Fibroblast of lung (primary cell): ENCODE results near the gene RPH3AL. TPM values are rescaled to one million over a fixed set of nuclear protein-coding genes. Genes with fewer than 3 reads are reported as not detected.

Experiments used
- DNase-seq, 2 donors: peaks; one replicate each; pipeline versions ENCODE4 v3.0.0 to v3.0.0-alpha.2; 2010; ENCODE audit warnings: low read depth in 2 of 2
- H2AFZ ChIP-seq: 2 replicates; pipeline ENCODE4 v1.5.1; 2012; ENCODE audit warnings: low read length, control low read depth, inconsistent platforms
- H3K27ac ChIP-seq: 2 replicates; pipeline ENCODE4 v1.5.1; 2011; ENCODE audit warnings: low read length, control low read depth; ENCODE audit not compliant: insufficient read depth
- H3K27me3 ChIP-seq: 2 replicates; pipeline ENCODE4 v1.5.1; 2011; ENCODE audit warnings: mild to moderate bottlenecking, low read length; ENCODE audit not compliant: control insufficient read depth, insufficient read depth
- H3K36me3 ChIP-seq: 2 replicates; pipeline ENCODE4 v1.5.1; 2011; ENCODE audit warnings: low read length; ENCODE audit not compliant: control insufficient read depth, insufficient read depth
- H3K4me1 ChIP-seq: 2 replicates; pipeline ENCODE4 v1.5.1; 2011; ENCODE audit warnings: low read length; ENCODE audit not compliant: control insufficient read depth, insufficient read depth; ENCODE audit errors: extremely low read depth
- H3K4me2 ChIP-seq: 2 replicates; pipeline ENCODE4 v1.5.1; 2011; ENCODE audit warnings: low read length, control low read depth; ENCODE audit not compliant: insufficient read depth; ENCODE audit errors: extremely low read depth
- H3K4me3 ChIP-seq, 4 experiments: fragments of 200-600 bp in 1 of 4; sonication (generic) in 1 of 4; replicated peaks in 1 of 4; 2 replicates each; pipeline ENCODE4 v1.5.1; 2011 to 2016; ENCODE audit warnings: low read length in 4 of 4, low read depth in 3 of 4, mild to moderate bottlenecking in 3 of 4, control low read depth in 2 of 4, inconsistent platforms in 1 of 4, mixed read lengths in 1 of 4; ENCODE audit not compliant: insufficient read depth in 1 of 4; ENCODE audit errors: control extremely low read depth in 1 of 4
- H3K79me2 ChIP-seq: 2 replicates; pipeline ENCODE4 v1.5.1; 2012; ENCODE audit warnings: mild to moderate bottlenecking, low read length, inconsistent platforms; ENCODE audit not compliant: control insufficient read depth, insufficient read depth
- H3K9ac ChIP-seq: 2 replicates; pipeline ENCODE4 v1.5.1; 2011; ENCODE audit warnings: mild to moderate bottlenecking, low read length, control low read depth; ENCODE audit not compliant: insufficient read depth
- H3K9me3 ChIP-seq: 2 replicates; pipeline ENCODE4 v1.5.1; 2012; ENCODE audit warnings: low read depth, low read length; ENCODE audit not compliant: control insufficient read depth, insufficient read depth
- H4K20me1 ChIP-seq: 2 replicates; pipeline ENCODE4 v1.5.1; 2011; ENCODE audit warnings: low read length; ENCODE audit not compliant: control insufficient read depth, insufficient read depth; ENCODE audit errors: extremely low read depth
- EZH2 ChIP-seq: IDR thresholded peaks from 2 replicates; pipeline ENCODE4 v1.5.1; 2012; ENCODE audit warnings: low read length, control low read depth, mild to moderate bottlenecking; ENCODE audit errors: missing control alignments
- polyA plus RNA-seq, 2 donors: library from polyadenylated mRNA; depleted of rRNA in 1 of 2; stranded (reverse) in 1 of 2; unstranded in 1 of 2; fragments of >200 nt; gene quantifications; 2 replicates each; pipeline ENCODE4 v1.2.1, GENCODE V29; 2011 to 2012; ENCODE audit warnings: missing spikeins in 1 of 2
- total RNA-seq: library from RNA; depleted of rRNA; stranded (reverse); fragments of >200 nt; gene quantifications from 2 replicates; pipeline ENCODE4 v1.2.1, GENCODE V29; 2014
- TF ChIP-seq, protein P1 (sequence below), 2 donors: IDR thresholded peaks in 1 of 2; conservative IDR thresholded peaks in 1 of 2; 1 replicate in 1 of 2; 2 replicates in 1 of 2; pipeline ENCODE4 v1.5.1; 2011 to 2012; ENCODE audit warnings: low read length in 2 of 2, control low read depth in 1 of 2, inconsistent platforms in 1 of 2, low read depth in 1 of 2, mild to moderate bottlenecking in 1 of 2

RPH3AL gene
- total and polyA plus RNA-seq, 2 donors (not counting 1 experiment from before 2014, with no cell fraction given) = 0.49 to 3.0 TPM

DNA sequence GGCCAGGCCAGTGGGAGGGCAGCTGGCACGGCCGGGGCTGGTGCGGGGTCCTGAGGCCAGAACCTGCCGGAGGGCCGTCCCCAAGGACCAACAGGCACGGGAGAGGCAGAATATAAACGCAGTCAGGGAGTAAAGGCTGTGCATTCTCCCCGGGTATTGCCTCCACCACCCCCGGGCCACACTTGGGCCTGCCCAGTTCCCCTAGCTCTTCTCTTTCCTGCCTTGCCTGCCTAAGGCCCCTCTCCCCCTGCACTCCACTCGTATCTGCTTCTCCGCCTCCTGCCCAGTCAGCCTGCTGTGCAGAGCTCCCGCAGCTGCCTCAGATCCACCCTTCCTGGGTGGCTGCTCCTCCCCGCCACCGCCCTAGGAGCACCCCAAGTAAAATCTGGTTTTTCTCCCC is 5.0 kb upstream of the RPH3AL start:
- DNase-seq = no peak
- Histone ChIP-seq H2AFZ (no peak overlapping the region), H3K36me3 (no peaks in the 10 kb centered on the region), H3K27ac (no peak overlapping the region), H3K27me3 (no peaks in the 10 kb centered on the region), H3K4me2 (no peak overlapping the region), H4K20me1 (no peaks in the 10 kb centered on the region), H3K9ac (no peak overlapping the region), H3K4me1 (no peaks in the 10 kb centered on the region), H3K9me3 (no peaks in the 10 kb centered on the region), H3K79me2 (no peaks in the 10 kb centered on the region), H3K4me3 (no peak overlapping the region)
- TF ChIP-seq EZH2 = no peak

DNA sequence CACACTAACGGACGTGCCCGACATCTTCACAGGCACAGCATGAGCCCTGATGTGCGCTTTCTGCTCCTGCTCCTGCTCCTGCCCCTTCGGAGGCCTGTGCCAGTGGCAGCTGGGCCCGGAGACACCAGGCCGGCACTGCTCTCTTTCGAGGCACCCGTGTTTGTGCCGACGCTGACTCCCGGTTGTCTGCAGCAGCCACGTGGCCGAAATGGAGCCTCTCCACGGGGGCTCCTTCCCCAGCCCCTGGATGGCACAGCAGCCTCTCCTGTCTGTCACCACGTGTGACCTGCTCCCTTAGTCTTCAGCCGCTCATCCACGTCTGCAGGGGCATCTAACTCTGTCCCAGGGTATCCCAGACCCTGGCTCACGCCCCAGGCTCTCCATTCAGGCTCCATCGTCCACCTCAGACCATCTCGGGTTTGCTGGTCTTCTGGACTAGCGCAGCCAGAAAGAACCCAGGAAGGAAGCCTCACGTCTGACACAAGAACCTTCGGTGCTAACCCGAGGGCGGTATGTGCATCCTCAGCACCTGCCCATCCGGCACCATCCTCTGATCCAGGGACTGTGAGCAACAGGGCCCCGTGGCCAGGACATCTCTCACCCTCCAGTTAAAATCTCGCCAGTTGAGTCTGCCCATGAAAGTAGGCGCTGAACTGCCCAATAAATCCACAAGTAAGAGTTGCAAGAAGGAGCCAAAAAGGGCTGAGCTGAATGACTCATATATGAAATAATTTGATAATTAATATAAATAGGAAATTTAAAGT is 4.2 kb upstream of the RPH3AL start:
- no peak overlapping the region for H3K27ac ChIP-seq
- H3K4me2 ChIP-seq = no peak overlapping the region
- no peak overlapping the region for H2AFZ ChIP-seq
- no peak overlapping the region for H3K4me3 ChIP-seq
- no peak overlapping the region for H3K9ac ChIP-seq
- DNase-seq = no peak
- no peaks in the 10 kb centered on the region for H3K79me2 ChIP-seq
- no peaks in the 10 kb centered on the region for H3K9me3 ChIP-seq
- H3K27me3 ChIP-seq = no peaks in the 10 kb centered on the region
- no peaks in the 10 kb centered on the region for H3K4me1 ChIP-seq
- no peaks in the 10 kb centered on the region for H4K20me1 ChIP-seq
- no peaks in the 10 kb centered on the region for H3K36me3 ChIP-seq
- no peak for TF ChIP-seq EZH2
- TF ChIP-seq, protein P1, sequence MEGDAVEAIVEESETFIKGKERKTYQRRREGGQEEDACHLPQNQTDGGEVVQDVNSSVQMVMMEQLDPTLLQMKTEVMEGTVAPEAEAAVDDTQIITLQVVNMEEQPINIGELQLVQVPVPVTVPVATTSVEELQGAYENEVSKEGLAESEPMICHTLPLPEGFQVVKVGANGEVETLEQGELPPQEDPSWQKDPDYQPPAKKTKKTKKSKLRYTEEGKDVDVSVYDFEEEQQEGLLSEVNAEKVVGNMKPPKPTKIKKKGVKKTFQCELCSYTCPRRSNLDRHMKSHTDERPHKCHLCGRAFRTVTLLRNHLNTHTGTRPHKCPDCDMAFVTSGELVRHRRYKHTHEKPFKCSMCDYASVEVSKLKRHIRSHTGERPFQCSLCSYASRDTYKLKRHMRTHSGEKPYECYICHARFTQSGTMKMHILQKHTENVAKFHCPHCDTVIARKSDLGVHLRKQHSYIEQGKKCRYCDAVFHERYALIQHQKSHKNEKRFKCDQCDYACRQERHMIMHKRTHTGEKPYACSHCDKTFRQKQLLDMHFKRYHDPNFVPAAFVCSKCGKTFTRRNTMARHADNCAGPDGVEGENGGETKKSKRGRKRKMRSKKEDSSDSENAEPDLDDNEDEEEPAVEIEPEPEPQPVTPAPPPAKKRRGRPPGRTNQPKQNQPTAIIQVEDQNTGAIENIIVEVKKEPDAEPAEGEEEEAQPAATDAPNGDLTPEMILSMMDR (conservative IDR thresholded peaks at IDR 0.05 in 1 of 2, IDR thresholded peaks at IDR 0.05 in 1 of 2; ENCODE audit: low read depth in 1 of 2, low read length in 2 of 2) = no peak

DNA sequence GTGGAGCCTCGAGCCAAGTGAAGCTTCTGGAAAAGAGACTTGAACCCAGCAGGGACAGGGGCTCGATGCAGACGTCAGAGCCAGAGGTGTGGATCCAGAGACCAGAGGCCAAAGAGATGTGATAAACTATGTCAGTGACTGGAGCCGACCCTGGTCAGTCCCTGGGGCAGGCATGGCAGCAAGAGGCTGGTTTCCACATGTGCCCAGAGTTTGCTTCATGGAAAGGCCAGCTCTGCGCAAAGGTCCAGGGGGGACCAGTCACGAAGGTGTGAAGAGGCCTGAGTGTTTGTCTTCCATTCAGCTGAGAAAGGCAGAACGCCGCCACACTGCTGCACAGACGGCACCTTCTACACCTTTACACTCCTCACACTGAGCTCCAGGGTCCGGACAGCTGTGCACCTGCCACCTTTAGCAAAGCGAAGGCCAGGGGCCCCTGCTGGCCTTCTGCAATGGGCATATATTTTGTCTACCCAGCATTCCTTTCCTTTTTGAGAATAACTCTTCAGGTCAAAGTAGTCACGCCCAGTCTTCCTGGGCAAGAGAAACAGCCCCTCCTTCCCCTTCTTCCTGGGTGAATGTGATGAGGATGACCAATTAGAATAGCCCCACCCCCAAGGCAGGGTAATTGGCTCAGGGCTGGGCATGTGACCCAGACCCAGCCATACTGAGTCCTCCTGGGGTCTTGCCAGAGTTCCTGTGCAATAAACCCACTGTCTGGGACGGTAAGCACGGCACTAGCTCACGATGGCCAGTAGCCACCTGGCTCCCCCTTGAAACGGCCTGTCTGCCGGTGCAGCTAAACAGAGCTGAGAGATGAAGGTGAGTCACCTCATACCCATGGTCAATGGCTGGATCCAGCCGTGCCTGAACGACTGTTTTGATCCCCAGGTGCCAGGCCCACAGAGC is 2.3 kb upstream of the RPH3AL start:
- H3K79me2 ChIP-seq = no peaks in the 10 kb centered on the region
- H2AFZ ChIP-seq = no peak overlapping the region
- H3K36me3 ChIP-seq = no peaks in the 10 kb centered on the region
- no peak overlapping the region for H3K27ac ChIP-seq
- H4K20me1 ChIP-seq = no peaks in the 10 kb centered on the region
- H3K27me3 ChIP-seq = no peaks in the 10 kb centered on the region
- H3K4me1 ChIP-seq = no peaks in the 10 kb centered on the region
- DNase-seq = no peak
- no peak for TF ChIP-seq EZH2
- TF ChIP-seq, protein P1 (conservative IDR thresholded peaks at IDR 0.05 in 1 of 2, IDR thresholded peaks at IDR 0.05 in 1 of 2; ENCODE audit: low read depth in 1 of 2, low read length in 2 of 2) = no peak
- no peak overlapping the region for H3K4me2 ChIP-seq
- H3K9ac ChIP-seq = no peak overlapping the region
- H3K9me3 ChIP-seq = no peaks in the 10 kb centered on the region
- no peak overlapping the region for H3K4me3 ChIP-seq
